Measurements from ENCODE around the gene CENPP.

GRCh38 chr9:92467511-92467910 lies 141.8 kb downstream of the CENPP start:
- TF ChIP-seq POLR2A (IDR thresholded peaks at IDR 0.05) (no peak), CTCF (IDR thresholded peaks at IDR 0.05) (no peak)

Measured in thyroid gland (tissue), 4 donors.